ENCODE measurements around the gene TBKBP1.

The TBKBP1 gene

DNA sequence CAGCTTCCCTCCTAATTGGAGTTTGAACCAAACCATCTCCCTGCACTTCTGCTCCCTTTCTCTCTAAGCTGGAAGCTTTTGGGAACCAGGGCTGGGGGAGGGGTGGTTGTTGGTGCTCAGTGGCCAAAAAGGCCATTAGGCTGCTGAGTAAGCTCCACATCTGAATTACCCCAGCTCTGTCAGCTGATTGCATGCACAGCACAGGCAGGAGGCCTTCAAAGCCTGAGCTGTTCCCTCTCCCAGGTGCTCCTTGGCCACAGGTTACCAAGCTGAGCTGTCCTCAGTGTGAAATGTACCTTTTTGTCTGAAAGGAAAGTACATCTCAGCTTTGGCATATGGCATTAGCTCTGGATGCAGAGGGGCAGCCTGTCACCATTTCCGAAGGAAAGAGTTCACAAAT lies 6.2 kb upstream of the TBKBP1 start:
- Histone ChIP-seq H3K27me3 (ENCODE audit: insufficient read depth, poor library complexity, severe bottlenecking) (no peaks in the 10 kb centered on the region), H3K27ac (replicated peaks) (no peak overlapping the region), H3K4me3 (replicated peaks; ENCODE audit: insufficient read depth, low read length) (no peak overlapping the region)
- TF ChIP-seq GABPA (IDR thresholded peaks at IDR 0.05; ENCODE audit: low read depth) (no peak), POLR2AphosphoS5 (IDR thresholded peaks at IDR 0.05; ENCODE audit: low read depth) (no peak), SPI1 (IDR thresholded peaks at IDR 0.05; ENCODE audit: borderline replicate concordance, low read depth) (no peak)
- TF ChIP-seq, protein P1, sequence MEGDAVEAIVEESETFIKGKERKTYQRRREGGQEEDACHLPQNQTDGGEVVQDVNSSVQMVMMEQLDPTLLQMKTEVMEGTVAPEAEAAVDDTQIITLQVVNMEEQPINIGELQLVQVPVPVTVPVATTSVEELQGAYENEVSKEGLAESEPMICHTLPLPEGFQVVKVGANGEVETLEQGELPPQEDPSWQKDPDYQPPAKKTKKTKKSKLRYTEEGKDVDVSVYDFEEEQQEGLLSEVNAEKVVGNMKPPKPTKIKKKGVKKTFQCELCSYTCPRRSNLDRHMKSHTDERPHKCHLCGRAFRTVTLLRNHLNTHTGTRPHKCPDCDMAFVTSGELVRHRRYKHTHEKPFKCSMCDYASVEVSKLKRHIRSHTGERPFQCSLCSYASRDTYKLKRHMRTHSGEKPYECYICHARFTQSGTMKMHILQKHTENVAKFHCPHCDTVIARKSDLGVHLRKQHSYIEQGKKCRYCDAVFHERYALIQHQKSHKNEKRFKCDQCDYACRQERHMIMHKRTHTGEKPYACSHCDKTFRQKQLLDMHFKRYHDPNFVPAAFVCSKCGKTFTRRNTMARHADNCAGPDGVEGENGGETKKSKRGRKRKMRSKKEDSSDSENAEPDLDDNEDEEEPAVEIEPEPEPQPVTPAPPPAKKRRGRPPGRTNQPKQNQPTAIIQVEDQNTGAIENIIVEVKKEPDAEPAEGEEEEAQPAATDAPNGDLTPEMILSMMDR (IDR thresholded peaks at IDR 0.05; ENCODE audit: insufficient read depth, low read length) = no peak
- TF ChIP-seq, protein P2, sequence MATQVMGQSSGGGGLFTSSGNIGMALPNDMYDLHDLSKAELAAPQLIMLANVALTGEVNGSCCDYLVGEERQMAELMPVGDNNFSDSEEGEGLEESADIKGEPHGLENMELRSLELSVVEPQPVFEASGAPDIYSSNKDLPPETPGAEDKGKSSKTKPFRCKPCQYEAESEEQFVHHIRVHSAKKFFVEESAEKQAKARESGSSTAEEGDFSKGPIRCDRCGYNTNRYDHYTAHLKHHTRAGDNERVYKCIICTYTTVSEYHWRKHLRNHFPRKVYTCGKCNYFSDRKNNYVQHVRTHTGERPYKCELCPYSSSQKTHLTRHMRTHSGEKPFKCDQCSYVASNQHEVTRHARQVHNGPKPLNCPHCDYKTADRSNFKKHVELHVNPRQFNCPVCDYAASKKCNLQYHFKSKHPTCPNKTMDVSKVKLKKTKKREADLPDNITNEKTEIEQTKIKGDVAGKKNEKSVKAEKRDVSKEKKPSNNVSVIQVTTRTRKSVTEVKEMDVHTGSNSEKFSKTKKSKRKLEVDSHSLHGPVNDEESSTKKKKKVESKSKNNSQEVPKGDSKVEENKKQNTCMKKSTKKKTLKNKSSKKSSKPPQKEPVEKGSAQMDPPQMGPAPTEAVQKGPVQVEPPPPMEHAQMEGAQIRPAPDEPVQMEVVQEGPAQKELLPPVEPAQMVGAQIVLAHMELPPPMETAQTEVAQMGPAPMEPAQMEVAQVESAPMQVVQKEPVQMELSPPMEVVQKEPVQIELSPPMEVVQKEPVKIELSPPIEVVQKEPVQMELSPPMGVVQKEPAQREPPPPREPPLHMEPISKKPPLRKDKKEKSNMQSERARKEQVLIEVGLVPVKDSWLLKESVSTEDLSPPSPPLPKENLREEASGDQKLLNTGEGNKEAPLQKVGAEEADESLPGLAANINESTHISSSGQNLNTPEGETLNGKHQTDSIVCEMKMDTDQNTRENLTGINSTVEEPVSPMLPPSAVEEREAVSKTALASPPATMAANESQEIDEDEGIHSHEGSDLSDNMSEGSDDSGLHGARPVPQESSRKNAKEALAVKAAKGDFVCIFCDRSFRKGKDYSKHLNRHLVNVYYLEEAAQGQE (IDR thresholded peaks at IDR 0.05; ENCODE audit: insufficient replicate concordance, low read depth) = no peak
- DNase-seq (ENCODE audit: low read depth in 1 of 2, low spot score in 1 of 2) = no peak

DNA sequence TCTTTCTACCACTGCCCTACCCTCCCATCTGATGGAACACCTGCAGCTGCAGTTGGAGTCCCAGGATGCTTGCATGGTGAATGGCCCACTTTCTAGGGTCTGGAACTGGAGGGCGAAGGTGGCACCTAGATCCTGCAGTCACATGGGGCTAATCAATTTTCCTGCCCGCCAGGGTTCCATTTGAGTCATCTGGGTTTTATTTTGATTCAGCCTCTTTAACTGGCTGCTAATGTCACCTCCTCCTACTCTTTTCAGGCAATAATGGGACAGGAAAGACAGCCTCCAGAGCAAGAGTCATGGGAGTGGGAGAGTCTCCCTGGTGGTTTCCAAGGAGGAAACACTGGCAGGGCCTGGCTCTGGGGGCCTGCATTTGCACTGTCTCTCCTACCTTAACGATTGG lies 3.8 kb upstream of the TBKBP1 start:
- TF ChIP-seq, protein P1 (IDR thresholded peaks at IDR 0.05; ENCODE audit: insufficient read depth, low read length) = no peak
- TF ChIP-seq POLR2AphosphoS5 (IDR thresholded peaks at IDR 0.05; ENCODE audit: low read depth) = no peak
- TF ChIP-seq, protein P2 (IDR thresholded peaks at IDR 0.05; ENCODE audit: insufficient replicate concordance, low read depth) = no peak
- TF ChIP-seq SPI1 (IDR thresholded peaks at IDR 0.05; ENCODE audit: borderline replicate concordance, low read depth) = no peak
- no peak for TF ChIP-seq GABPA (IDR thresholded peaks at IDR 0.05; ENCODE audit: low read depth)
- H3K27ac ChIP-seq (replicated peaks) = no peak overlapping the region
- no peaks in the 10 kb centered on the region for H3K27me3 ChIP-seq (ENCODE audit: insufficient read depth, poor library complexity, severe bottlenecking)
- DNase-seq (ENCODE audit: low read depth in 1 of 2, low spot score in 1 of 2) = no peak
- no peak overlapping the region for H3K4me3 ChIP-seq (replicated peaks; ENCODE audit: insufficient read depth, low read length)

DNA sequence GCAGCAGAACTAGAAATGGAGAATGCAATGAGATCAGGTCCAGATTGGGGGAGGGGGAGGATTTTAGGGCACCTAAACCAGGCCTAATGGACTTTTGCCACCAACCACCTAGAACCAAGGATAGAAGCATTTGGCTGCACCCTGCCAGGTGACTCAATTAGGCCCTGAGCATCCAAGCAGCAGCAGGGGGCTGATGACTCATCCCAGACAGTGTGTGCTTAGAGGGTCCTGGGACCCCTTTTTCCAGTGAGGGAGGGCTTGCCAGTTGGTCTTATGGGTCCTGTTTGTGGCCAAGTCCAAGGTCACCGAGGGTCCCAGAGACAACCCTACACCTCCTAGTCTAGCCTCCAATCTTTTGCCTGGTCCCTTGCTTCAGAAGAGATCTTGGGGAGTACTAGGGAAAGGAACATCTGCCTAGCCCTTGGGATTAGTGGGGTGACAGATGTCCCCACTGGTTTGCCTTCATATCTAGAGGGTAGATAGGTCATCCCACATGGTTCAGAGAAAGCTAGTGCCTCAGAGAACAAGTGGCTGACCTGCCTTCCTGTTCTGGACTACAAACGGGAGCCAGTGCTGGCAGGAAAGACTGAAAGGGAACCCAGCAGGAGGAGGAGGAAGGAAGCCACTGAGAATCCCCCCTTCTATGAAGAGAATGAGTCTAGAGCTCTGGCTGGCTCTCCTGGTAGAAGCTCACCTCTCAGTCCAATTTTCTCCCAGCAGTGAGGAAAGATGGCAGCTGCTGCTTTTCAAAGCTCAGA lies 1.6 kb upstream of the TBKBP1 start:
- no peak for DNase-seq (ENCODE audit: low read depth in 1 of 2, low spot score in 1 of 2)
- H3K27me3 ChIP-seq (ENCODE audit: insufficient read depth, poor library complexity, severe bottlenecking) = no peaks in the 10 kb centered on the region
- H3K27ac ChIP-seq (replicated peaks) = peak overlapping the region; percentile 41; the same call in 1 of the 2 replicates
- TF ChIP-seq, protein P1 (IDR thresholded peaks at IDR 0.05; ENCODE audit: insufficient read depth, low read length) = no peak
- TF ChIP-seq, protein P2 (IDR thresholded peaks at IDR 0.05; ENCODE audit: insufficient replicate concordance, low read depth) = no peak
- TF ChIP-seq SPI1 (IDR thresholded peaks at IDR 0.05; ENCODE audit: borderline replicate concordance, low read depth) = no peak
- no peak for TF ChIP-seq POLR2AphosphoS5 (IDR thresholded peaks at IDR 0.05; ENCODE audit: low read depth)
- TF ChIP-seq GABPA (IDR thresholded peaks at IDR 0.05; ENCODE audit: low read depth) = no peak
- H3K4me3 ChIP-seq (replicated peaks; ENCODE audit: insufficient read depth, low read length) = no peak overlapping the region

Data from HL-60 (cell line).